ENCODE measurements around the gene SLC25A11.
A peak's percentile ranks its signal among the peaks of the same experiment; 100 is the strongest.

Gene SLC25A11

DNA sequence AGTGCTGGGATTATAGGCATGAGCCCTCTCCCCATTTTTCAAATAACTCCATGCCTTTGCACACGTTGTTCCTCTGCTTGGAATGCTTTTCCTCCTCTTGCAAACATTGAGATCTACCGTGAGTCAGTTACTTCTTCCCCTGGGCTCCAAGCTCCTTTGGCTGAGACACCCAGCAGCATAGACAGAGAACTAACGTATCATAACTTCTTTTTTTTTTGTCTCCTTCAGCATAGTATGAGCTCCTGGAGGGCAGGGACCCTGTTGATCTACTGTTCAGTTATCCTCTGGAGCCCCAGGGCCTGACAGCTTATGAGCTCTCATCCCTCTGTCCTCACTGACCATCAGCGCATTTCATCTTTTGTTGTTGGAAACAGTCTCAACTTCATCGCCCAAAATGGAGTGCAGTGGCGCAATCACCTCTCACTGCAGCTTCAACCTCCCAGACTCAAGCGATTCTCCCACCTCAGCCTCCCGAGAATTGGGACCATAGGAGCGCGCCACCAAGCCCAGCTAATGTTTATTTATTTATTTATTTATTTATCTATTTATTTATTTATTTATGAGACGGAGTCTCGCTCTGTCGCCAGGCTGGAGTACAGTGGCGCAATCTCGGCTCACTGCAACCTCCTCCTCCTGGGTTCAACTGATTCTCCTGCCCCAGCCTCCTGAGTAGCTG lies 25.6 kb upstream of the SLC25A11 start:
- no peak for DNase-seq

DNA sequence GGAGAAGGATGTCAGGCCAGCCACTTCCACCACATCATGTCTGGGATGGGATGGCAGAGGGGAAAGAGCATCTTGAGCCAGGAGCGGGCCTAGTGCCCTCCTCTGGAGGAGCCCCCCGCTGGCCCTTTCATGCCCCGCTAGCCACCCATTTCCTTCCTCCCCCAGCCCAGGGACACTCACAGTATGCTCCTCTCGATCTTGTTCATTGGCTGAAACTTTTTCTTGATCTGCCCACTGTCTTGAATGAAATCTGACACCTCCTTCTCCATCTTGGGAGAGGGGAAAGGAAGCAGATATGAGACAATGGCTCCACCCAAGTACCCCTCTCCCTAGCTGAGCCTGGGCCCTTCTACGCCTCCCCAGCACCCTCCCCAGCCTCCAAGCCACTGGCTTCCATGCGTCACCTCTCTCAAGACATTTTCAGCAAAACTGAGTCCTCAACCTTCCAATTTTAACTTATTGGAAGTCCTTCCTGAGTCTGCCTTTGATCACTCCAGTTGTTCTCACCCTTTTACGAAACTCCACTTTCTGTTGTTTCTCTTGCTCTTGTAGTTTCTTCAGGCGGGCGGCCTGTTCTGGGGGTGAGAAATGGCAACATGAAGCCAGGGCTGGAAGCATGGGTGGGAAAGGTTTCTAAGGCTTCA lies 20.6 kb upstream of the SLC25A11 start:
- DNase-seq: no peak

DNA sequence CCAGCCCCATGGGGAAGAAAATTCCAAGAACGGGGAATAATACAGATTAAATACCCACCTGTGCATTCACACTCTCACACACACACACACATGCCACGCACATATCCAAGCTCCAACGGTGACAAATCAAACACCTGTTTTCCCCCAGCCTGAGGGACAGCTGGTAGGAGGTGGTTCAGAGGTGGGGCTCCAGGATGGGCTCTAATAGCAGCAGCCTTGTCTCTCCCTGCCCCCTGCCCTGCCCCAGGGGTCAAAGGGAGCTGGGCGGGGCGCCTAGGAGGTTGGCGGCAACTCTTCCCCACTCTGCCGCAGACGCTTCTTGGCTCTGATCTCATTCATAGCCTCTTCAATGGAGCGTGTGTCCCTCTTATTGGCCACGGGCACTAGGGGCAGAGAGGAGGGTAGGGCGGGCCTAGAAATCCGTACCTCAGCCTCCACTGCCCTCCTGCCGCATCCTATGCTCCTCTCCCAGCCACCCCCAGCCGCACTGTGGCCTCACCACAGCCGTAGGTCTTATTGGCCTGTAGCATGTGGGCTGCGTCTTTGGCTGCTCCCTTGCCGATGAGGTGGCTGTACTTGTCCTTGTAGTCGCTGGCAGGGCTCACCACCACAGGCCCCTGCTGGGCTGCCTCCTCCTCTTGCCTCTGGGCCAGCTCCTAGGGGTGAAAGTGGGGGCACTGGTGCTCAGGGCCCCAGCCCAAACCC lies 19.6 kb upstream of the SLC25A11 start:
- DNase-seq: no peak

DNA sequence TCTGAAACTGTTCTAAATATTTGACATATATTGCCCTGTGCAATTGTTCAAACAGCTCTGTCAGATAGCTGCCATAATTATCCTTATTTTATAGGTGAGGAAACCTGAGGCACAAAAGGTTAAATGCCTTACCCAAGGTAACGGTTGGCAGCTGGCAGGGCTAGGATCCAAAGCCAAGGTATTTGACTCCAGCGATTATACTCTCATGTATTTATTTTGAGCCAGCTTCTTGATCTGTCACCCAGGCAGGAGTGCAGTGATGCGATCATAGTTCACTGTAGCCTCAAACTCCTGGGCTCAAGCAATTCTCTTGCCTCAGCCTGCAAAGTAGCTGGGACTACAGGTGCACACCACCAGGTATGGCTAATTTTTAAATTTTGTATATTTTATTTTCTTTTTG lies 18.3 kb upstream of the SLC25A11 start:
- DNase-seq: no peak

DNA sequence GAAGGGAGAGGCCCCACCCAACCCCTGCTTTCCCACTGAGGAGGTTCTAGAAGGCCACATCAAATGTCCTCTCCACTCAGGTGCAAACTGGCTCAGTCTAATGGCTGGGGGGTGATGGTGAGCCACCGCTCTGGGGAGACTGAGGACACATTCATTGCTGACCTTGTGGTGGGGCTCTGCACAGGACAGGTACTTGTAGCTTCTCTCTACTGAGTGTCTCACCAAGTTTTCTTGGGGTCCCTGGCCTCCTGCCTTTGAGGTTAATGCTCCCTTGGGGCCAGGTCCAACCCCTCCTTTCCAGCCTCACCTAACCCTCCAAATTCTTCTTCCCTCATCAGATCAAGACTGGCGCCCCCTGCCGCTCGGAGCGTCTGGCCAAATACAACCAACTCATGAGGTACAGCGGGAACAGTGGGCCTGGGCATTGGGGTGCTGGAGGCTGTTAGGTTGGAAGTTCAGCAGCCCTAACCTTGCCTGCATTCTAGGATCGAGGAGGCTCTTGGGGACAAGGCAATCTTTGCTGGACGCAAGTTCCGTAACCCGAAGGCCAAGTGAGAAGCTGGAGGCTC lies 16.7 kb upstream of the SLC25A11 start:
- DNase-seq: no peak

DNA sequence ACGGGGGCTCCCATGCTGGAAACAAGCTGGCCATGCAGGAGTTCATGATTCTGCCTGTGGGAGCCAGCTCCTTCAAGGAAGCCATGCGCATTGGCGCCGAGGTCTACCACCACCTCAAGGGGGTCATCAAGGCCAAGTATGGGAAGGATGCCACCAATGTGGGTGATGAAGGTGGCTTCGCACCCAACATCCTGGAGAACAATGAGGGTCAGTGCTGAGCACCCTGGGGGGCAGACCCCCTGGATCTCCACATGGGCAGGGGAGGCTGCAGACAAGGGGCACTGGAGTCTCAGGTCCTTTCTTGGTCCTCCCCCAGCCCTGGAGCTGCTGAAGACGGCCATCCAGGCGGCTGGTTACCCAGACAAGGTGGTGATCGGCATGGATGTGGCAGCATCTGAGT lies 15.2 kb upstream of the SLC25A11 start:
- DNase-seq: no peak

DNA sequence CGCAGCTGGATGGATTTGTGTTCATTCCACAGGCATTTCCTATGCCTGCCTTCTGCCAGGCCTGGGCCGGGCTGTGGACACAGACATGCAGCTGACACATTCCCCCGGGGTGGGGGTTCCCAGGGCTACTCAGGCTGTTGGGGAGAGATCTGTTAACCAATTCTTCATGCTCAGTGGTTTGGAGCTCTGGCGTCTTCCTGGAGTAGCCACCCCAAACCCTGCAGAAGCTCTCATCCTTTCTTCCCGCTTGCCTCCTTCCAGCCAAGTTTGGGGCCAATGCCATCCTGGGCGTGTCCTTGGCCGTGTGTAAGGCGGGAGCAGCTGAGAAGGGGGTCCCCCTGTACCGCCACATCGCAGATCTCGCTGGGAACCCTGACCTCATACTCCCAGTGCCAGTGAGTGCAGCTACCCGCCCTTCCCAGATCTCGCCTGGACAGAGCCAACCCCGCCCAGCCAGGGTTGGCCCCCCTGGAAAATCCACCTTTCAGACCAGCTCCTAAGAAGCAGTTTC lies 13.7 kb upstream of the SLC25A11 start:
- DNase-seq: no peak

DNA sequence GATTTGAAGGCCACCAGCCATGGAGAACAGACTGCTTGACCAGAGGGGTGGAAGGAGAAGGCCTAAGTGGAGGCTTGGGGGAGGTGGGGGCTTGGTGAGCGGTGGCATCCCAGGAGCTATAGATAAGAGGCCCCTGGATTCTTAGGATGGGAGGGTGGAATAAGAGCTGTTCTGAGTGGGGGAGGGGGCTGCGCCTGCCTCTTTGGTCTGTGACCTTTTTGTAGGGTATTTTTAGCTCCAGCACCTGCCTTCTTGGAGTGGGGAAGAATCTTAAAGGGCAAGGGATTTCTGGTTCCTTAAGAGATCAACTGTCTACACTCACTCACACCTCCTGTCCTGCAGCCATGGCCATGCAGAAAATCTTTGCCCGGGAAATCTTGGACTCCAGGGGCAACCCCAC lies 11.6 kb upstream of the SLC25A11 start:
- no peak for DNase-seq

DNA sequence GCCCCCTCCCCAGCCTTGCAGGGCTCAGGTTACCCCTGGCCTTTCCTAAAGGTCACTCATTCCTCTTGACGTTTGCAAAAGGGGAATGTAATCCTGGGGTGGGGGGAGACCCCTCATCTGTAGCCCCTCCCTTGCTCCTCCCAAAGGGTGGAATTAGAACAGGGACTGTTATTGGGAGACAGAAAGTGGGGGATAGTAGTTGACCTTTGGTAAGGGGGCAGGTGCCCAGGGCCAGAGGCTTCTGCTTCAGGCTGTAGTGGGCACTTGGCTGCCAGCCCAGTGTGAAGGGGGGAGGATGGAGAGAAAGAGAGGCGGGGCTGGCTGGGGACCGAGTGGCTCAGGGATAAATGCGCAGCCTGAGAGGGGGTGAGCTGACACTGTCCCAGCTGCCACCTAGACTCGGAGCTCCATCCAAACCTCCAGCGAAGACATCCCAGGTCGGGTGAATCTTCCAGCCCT lies 10.9 kb upstream of the SLC25A11 start, which contains the start of gene ENO3:
ENO3 (plus strand) TSS at position 374 of the 459 bp plus-strand sequence. CDS start 711 bp downstream, outside the sequence.
- no peak for DNase-seq

DNA sequence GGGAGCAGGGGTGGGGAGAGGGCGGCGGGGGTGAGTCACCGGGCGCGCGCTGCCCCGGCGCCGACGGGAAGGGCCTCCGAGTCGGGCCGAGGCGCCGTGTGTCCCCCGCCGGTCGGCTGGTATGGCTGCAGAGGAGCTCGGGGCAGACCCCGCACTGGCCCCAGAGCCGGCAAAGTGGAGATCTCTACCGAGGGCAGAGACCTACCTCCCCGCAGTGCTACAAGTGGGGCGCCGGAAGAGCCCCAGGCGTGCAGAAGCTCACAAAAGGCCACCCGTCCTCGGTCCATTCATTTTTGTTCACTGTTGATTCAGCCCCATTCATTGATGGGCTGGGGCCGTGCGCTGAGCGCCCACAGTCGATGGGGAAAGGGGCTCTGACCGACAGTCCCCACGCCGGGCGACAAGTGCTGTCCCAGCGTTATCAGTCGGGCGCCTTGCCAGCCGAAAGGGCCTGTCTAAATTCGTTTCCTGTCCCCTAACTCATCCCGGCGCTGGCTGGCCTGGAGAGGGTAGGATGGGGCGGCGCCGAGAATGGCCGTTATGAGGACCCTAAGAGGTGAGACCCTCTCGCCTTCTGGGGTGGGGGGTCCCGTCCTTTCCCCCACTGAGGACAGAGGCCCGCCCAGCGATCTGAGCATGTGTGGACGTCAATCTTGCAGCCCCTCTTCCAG lies 10.4 kb upstream of the SLC25A11 start:
- DNase-seq: peak; percentile 52

DNA sequence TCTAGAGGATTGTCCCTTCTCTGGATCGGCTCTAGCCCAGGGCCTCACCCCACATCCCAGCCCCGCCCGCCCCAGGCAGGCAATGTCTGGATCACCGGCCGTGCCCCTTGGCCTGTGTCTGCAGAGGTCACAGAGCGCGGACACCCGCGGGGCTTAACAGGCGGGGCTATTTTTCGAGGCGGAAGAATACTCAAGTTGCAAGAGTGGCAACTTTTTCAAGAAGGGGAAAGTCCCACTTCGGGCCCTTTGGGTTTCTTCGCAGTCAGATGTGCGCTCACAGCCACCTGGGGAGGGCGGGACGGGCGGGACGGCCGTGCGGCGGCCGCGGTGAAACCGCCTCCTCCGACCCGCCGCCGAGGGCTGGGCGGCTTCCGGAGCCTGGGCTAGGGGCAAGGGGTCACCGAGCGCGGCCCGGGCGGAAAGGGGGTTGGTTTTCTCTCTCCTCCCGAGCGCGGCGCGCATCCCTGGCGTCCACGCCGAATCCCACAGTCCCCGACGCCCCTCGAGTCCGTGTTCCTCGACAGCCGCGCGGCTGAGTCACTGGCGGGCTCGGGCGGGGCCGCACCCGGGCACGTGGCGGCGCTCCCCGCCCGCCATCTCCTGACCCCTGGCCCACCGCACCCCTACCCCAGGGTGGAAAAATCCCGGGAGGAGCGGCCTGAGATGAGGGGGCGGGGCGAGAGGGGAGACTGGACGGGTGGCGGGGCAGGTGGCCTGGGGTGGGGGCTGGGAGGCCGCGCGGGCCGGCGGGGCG lies 9.7 kb upstream of the SLC25A11 start:
- DNase-seq: peak; percentile 63

DNA sequence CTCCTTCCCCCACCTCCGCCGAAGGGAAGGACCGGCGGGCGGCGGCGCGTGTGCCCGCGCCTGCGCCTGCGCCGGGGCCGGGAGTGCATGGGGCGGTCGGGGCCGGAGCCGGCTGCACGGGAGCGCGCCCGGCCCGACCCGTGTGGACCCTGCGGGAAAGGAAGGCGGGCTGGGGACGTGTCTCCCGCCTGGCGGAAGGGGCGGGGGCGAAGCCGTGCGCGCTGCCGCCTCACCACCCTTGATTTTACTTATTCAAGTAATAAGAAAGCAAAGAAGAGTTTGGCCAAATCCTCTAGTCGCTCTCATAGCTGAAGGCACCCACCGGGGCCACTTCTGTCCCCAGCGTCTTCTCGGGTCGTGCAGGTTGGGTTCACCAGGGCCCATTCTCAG lies 9.1 kb upstream of the SLC25A11 start:
- peak; percentile 51 for DNase-seq

DNA sequence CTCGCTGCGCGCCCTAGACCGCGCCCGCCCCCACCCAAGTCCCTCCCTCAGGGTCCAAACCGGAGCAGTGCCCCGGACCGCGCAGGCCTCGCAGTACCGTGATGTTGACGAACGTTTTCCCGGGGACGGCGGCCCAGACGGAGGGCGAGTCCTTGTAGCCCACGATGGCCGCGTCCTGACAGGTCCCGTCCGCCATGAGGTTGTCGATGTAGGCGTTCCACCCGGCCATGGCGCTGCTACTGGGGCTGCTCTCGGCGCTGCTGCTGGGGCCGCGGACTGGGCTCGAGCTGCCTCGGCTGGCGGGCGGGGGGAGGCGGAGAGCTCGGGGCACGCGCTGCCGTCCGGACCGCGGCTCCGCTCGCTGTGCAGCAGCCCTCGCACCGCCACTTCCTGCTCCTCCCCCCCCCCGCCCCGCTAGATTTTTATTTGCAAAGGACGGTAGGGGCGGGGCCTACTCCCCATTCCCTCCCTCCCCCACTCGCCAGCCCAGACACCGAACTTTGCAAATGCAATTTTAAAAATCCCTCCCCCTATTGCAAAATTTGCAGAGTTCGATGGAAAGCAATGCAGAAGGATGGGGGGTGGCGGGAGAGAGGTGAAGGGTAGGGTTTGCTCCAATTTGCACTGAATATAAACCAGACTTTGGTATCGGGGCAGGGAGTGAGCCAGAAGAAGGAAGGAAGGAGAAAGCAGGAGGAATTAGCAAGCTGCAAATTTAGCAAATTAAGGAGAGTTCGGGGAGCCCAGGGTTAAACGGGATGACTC lies 8.5 kb upstream of the SLC25A11 start, which contains the start of gene PFN1:
PFN1 (minus strand) TSS at position 365 of the 765 bp plus-strand sequence; CDS start at position 229, 136 bp downstream.
- peak; percentile 82 for DNase-seq

DNA sequence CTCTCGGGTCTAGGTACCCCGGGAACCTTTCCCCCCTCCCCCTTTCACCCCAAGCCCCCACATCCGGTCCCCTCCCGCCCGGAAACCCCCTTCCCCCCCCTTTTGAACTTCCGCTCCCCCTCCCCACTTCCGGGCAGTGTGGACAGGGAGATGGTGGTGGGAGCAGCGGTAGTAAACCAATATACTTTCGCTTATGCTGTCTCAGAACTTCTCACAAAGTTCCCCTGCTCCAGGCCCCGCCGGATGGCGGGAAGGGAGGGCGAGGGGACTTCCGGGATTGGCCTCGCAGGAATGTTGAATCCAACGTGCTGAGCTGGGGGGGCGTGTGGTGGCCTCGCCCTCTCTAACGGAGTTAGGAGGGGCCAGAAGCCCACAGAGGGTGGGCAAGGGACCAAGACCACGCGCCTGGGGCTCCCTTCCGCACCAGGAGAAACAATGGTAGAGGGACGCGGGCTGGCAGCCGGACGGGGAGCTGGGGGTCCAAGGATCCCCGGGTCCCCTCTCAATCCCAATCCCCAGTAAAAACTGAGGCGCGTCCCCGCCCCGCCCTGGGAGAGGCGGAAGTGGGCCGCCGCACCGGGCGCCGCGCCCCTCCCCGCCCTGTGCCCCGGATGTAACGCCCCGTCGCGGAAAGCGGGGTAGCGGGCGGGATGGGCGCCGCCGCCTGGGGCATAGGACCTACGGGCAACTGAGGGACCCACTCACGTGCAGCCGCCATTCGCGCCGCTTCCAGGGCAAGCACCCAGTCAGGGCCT lies 7.7 kb upstream of the SLC25A11 start:
- peak; percentile 54 for DNase-seq

DNA sequence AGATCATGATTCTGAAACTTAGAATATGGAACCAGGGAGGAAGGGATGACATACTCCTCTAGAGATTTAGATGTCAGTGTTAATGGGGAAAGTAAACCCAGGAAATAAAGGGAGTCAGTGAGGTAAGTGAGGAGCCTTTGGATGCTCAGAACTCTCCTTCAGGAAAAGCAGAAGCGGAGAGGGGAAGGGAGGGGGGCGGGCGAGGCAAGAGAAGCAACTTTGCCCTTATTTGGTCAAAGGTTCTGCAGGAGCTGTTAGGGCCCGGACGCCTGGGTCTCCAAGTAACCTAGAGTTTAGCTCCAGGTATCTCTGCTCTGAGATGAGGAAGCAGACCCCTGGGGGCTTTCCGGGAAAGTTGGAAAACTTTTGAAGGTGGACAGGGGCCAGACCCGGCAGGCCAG lies 7.2 kb upstream of the SLC25A11 start:
- no peak for DNase-seq

DNA sequence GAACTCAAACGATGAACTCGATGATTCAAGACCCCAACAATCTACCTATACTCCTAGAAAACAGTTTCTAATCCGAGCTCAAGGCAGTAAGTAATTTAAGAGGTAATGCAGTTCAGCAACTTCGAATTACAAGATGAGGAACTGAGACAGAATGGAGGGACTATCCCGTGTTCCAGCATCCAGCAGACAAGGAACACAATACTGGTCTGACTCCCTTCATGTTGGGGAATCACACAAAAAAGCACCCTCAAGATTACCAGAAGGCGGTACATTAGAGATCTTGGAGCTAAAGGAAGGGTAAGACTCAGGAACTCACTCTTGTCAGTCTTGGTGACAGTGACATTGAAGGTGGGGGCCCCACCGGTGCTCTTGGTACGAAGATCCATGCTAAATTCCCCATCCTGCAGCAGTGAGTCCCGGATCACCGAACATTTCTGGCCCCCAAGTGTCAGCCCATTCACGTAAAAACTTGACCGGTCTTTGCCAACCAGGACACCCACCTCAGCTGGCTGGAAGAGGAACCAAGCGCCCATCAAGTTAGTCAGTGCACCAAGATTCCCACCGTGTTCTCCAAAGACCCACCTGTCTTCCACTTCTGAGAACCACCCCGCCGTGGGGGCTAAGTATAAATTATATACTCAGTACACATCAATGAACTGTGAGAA lies 6.6 kb upstream of the SLC25A11 start:
- no peak for DNase-seq

DNA sequence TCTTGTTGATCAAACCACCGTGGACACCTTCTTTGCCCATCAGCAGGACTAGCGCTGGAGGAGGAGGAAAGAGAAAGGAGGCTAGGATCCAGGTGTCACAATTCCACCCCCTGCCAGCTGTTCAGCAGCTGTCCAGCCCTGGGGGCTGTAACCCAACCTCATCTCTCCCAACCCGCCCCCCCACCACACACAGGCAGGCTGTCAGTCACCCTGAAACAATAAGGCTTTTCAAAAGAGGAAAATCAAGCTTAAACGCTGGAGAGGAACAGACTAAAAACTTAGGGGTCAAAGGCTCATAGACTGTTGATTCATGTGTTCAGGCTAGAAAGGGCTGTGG lies 6.1 kb upstream of the SLC25A11 start:
- no peak for DNase-seq

DNA sequence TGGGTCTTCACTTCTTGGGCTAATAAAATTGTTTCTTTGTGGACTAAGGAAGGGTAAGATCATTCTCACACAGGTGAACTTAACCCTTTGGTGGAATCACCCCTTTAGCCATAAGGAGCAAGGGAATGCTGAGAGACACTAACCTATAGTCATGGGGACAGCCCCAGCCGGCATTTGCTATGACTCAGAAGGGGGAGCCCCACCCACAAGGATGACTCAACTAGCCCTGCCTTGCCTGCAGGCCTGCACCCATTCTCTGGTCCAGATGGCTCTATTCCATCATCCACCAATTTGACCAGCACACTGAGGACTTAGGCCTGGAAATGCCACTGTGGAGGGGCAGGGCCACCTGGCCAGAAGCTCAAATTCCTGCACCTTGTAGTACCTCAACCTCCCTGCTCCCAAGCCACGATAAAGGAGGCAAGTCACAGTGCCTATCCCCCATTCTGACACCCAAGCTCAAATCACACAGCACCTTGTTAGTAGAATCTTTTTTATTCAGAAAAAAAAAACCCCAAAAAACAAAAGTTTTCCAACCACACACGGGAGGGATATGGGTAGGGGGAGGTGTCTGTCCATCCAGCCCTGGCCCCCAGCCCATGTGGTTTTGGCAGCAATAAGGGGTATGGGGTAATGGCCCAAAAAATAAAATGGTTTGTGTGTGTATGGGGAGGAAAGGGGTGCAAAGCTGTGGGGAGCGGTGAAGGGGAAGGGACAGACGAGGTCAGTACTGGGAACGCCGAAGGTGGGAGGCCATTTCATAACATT lies 5.5 kb upstream of the SLC25A11 start:
- DNase-seq: peak; percentile 71

DNA sequence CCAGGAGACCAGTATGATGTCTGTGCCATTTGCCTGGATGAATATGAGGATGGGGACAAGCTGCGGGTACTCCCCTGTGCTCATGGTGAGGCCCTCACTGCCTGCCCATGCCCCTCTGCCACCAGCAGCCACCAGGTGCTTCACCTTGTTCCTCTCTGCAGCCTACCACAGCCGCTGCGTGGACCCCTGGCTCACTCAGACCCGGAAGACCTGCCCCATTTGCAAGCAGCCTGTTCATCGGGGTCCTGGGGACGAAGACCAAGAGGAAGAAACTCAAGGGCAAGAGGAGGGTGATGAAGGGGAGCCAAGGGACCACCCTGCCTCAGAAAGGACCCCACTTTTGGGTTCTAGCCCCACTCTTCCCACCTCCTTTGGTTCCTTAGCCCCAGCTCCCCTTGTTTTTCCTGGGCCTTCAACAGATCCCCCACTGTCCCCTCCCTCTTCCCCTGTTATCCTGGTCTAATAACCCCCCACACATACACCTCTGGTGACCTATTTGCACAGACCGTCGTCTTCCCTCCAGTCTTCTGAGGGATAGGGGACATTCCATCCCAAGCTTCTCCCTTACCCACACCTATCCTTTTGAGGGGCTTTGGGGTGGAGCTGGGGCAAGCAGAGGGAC lies 4.8 kb upstream of the SLC25A11 start:
- no peak for DNase-seq
